H1 (cell line): ENCODE measurements around the gene GID4. TPM values are rescaled to one million over a fixed set of nuclear protein-coding genes. Genes with fewer than 3 reads are reported as not detected.

Experiments
- ATF2 ChIP-seq: IDR thresholded peaks from 2 replicates; pipeline ENCODE4 v1.6.1; 2012; ENCODE audit warnings: low read length, inconsistent platforms
- CBX8 ChIP-seq: fragments of 300-800, 300-1000 bp; sonication (generic); IDR thresholded peaks from 2 replicates; pipeline ENCODE4 v1.7.1; 2016; ENCODE audit warnings: low read depth, low read length, borderline replicate concordance
- CHD7 ChIP-seq: fragments of 300-600 bp; sonication (generic); IDR thresholded peaks from 2 replicates; pipeline ENCODE4 v1.7.1; 2012; ENCODE audit warnings: low read length, moderate library complexity, mild to moderate bottlenecking, inconsistent platforms; ENCODE audit not compliant: insufficient replicate concordance
- NANOG ChIP-seq: IDR thresholded peaks from 2 replicates; pipeline ENCODE4 v1.6.1; 2011; ENCODE audit warnings: low read length, low read depth, mild to moderate bottlenecking, inconsistent platforms; ENCODE audit not compliant: insufficient read depth, poor library complexity, severe bottlenecking
- polyA plus RNA-seq, 7 experiments: library from polyadenylated mRNA; depleted of rRNA in 3 of 7; stranded (reverse) in 5 of 7; unstranded in 2 of 7; fragments of >200 nt in 5 of 7; fragments of 200-250 nt in 2 of 7; gene quantifications; 1 replicate in 5 of 7; 2 replicates in 1 of 7; 4 replicates in 1 of 7; pipeline versions ENCODE4 v1.2.1 to v1.2.3, GENCODE V29; 2011 to 2013; ENCODE audit warnings: missing spikeins in 2 of 7, mixed read lengths in 2 of 7
- total RNA-seq: library from RNA; stranded (reverse); fragmentation: NEBNext Ultra II Directional; extraction: Animal tissue kit (Norgen Biotek cat#: 25700); gene quantifications from 2 replicates; pipeline ENCODE4 v1.2.1, GENCODE V29; 2021

The GID4 gene
- total and polyA plus RNA-seq, 2 of the 8 experiments (the other 6 are each of a cell fraction or from before 2014, with no cell fraction given): 5.6 to 15.0 TPM

DNA sequence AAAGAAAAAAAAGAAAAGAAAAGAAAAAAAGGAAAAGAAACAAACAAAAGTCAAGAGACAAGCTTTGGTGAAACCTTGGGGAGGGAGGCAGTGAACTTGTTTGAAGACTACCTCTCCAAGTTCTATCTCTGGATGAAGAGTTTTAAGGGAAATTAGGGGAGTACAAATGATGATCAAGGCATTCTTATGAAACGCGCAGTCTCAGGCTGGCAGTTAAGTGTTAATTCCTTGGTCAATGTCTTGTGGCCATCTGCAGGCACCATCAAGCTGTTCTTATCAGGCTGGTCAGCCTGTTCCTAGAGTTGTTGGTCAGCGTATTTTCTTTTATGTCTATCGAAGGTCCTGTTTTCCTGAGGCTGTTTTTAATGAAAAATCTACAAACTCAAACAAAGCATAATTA lies 40.3 kb downstream of the GID4 start (continued):
- TF ChIP-seq CHD7 (no peak), NANOG (no peak), CBX8 (no peak), ATF2 (no peak)
